Measurements from ENCODE around the gene PDPN. TPM values are rescaled to one million over a fixed set of nuclear protein-coding genes. Genes with fewer than 3 reads are reported as not detected.

The PDPN gene
- total and polyA plus RNA-seq, 2 donors (not counting 1 experiment from before 2014, with no cell fraction given) = 1.5 to 3.1 TPM

- TF ChIP-seq EZH2 (IDR thresholded peaks at IDR 0.05; ENCODE audit: low read length, missing control alignments) (no peak), CTCF (conservative IDR thresholded peaks at IDR 0.05 in 1 of 2, IDR thresholded peaks at IDR 0.05 in 1 of 2; ENCODE audit: low read depth in 1 of 2, low read length in 2 of 2) (no peak)
- no peak overlapping the region for H3K4me3 ChIP-seq (replicated peaks in 1 of 4; ENCODE audit: control extremely low read depth in 1 of 4, insufficient read depth in 1 of 4, low read depth in 3 of 4, low read length in 4 of 4)
- no peak overlapping the region for H3K27ac ChIP-seq (ENCODE audit: insufficient read depth, low read length)
- no peaks in the 10 kb centered on the region for H3K27me3 ChIP-seq (ENCODE audit: control insufficient read depth, insufficient read depth, low read length)
- H3K79me2 ChIP-seq (ENCODE audit: control insufficient read depth, insufficient read depth, low read length) = no peaks in the 10 kb centered on the region
- DNase-seq (ENCODE audit: low read depth in 2 of 2) = no peak
- H2AFZ ChIP-seq (ENCODE audit: low read length) = no peak overlapping the region
- no peak overlapping the region for H3K4me2 ChIP-seq (ENCODE audit: extremely low read depth, insufficient read depth, low read length)
- H3K4me1 ChIP-seq (ENCODE audit: control insufficient read depth, extremely low read depth, insufficient read depth, low read length) = no peaks in the 10 kb centered on the region
- no peaks in the 10 kb centered on the region for H3K9me3 ChIP-seq (ENCODE audit: control insufficient read depth, insufficient read depth, low read depth, low read length)
- no peaks in the 10 kb centered on the region for H4K20me1 ChIP-seq (ENCODE audit: control insufficient read depth, extremely low read depth, insufficient read depth, low read length)
- no peak overlapping the region for H3K9ac ChIP-seq (ENCODE audit: insufficient read depth, low read length)
- H3K36me3 ChIP-seq (ENCODE audit: control insufficient read depth, insufficient read depth, low read length) = no peaks in the 10 kb centered on the region
These were observed 10.0 kb upstream of the PDPN start for GRCh38 chr1:13573586-13573985.

- H3K4me1 ChIP-seq (ENCODE audit: control insufficient read depth, extremely low read depth, insufficient read depth, low read length) = no peaks in the 10 kb centered on the region
- no peaks in the 10 kb centered on the region for H3K79me2 ChIP-seq (ENCODE audit: control insufficient read depth, insufficient read depth, low read length)
- TF ChIP-seq CTCF (conservative IDR thresholded peaks at IDR 0.05 in 1 of 2, IDR thresholded peaks at IDR 0.05 in 1 of 2; ENCODE audit: low read depth in 1 of 2, low read length in 2 of 2) (no peak), EZH2 (IDR thresholded peaks at IDR 0.05; ENCODE audit: low read length, missing control alignments) (no peak)
- H3K9ac ChIP-seq (ENCODE audit: insufficient read depth, low read length) = no peak overlapping the region
- no peak overlapping the region for H3K4me3 ChIP-seq (replicated peaks in 1 of 4; ENCODE audit: control extremely low read depth in 1 of 4, insufficient read depth in 1 of 4, low read depth in 3 of 4, low read length in 4 of 4)
- no peaks in the 10 kb centered on the region for H4K20me1 ChIP-seq (ENCODE audit: control insufficient read depth, extremely low read depth, insufficient read depth, low read length)
- H3K4me2 ChIP-seq (ENCODE audit: extremely low read depth, insufficient read depth, low read length) = no peak overlapping the region
- no peak for DNase-seq (ENCODE audit: low read depth in 2 of 2)
- H3K27me3 ChIP-seq (ENCODE audit: control insufficient read depth, insufficient read depth, low read length) = no peaks in the 10 kb centered on the region
- no peaks in the 10 kb centered on the region for H3K9me3 ChIP-seq (ENCODE audit: control insufficient read depth, insufficient read depth, low read depth, low read length)
- H3K27ac ChIP-seq (ENCODE audit: insufficient read depth, low read length) = no peak overlapping the region
- no peaks in the 10 kb centered on the region for H3K36me3 ChIP-seq (ENCODE audit: control insufficient read depth, insufficient read depth, low read length)
- no peak overlapping the region for H2AFZ ChIP-seq (ENCODE audit: low read length)
These were observed 6.7 kb upstream of the PDPN start for GRCh38 chr1:13576926-13577325.

- H3K4me1 ChIP-seq (ENCODE audit: control insufficient read depth, extremely low read depth, insufficient read depth, low read length) = no peaks in the 10 kb centered on the region
- DNase-seq (ENCODE audit: low read depth in 2 of 2) = no peak
- H3K4me3 ChIP-seq (replicated peaks in 1 of 4; ENCODE audit: control extremely low read depth in 1 of 4, insufficient read depth in 1 of 4, low read depth in 3 of 4, low read length in 4 of 4) = no peak overlapping the region
These were observed 5.8 kb upstream of the PDPN start for GRCh38 chr1:13577846-13578245.

More at GRCh38 chr1:13577846-13578245, 5.8 kb upstream of the PDPN start:
- no peak overlapping the region for H2AFZ ChIP-seq (ENCODE audit: low read length)
- H3K79me2 ChIP-seq (ENCODE audit: control insufficient read depth, insufficient read depth, low read length) = no peaks in the 10 kb centered on the region
- no peak overlapping the region for H3K27ac ChIP-seq (ENCODE audit: insufficient read depth, low read length)
- no peak overlapping the region for H3K4me2 ChIP-seq (ENCODE audit: extremely low read depth, insufficient read depth, low read length)
- no peaks in the 10 kb centered on the region for H3K9me3 ChIP-seq (ENCODE audit: control insufficient read depth, insufficient read depth, low read depth, low read length)
- no peak overlapping the region for H3K9ac ChIP-seq (ENCODE audit: insufficient read depth, low read length)
- no peaks in the 10 kb centered on the region for H4K20me1 ChIP-seq (ENCODE audit: control insufficient read depth, extremely low read depth, insufficient read depth, low read length)
- H3K27me3 ChIP-seq (ENCODE audit: control insufficient read depth, insufficient read depth, low read length) = no peaks in the 10 kb centered on the region
- H3K36me3 ChIP-seq (ENCODE audit: control insufficient read depth, insufficient read depth, low read length) = no peaks in the 10 kb centered on the region
- no peak for TF ChIP-seq CTCF (conservative IDR thresholded peaks at IDR 0.05 in 1 of 2, IDR thresholded peaks at IDR 0.05 in 1 of 2; ENCODE audit: low read depth in 1 of 2, low read length in 2 of 2)
- no peak for TF ChIP-seq EZH2 (IDR thresholded peaks at IDR 0.05; ENCODE audit: low read length, missing control alignments)

All from fibroblast of lung (primary cell).